ENCODE results near the gene DAP.
"Not testable (repeated sequence)": the region's sequence is repeated elsewhere in the genome, so short reads cannot be mapped to it uniquely, and the experiment has no call there.

DNA sequence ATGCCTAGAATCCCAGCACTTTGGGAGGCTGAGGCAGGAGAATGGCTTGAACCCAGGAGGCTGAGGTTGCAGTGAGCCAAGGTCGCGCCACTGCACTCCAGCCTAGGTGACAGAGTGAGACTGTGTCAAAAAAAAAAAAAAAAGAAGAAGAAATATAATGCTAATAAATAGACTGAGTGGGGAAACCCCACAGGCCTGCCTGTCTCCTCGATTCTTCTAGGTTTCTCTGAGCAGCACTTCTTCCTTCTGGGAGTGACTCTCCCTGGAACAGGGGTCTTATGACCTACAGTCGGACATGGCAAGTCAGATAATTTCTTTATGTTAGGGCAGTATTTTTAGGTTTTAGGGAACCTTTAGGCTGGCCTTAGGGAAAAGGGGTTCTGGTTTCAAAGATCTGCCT is 130.3 kb downstream of the DAP start:
- not testable (repeated sequence) for TF ChIP-seq POLR2A (IDR thresholded peaks at IDR 0.05; ENCODE audit: low read depth, low read length)
- peak; percentile 45; the same call in 1 of the 2 replicates for TF ChIP-seq POLR2AphosphoS5 (IDR thresholded peaks at IDR 0.05; ENCODE audit: low read depth, low read length)

Measured in GM12891 (cell line).